Caco-2 (cell line): Measurements from ENCODE around the gene GTPBP1. TPM values are rescaled to one million over a fixed set of nuclear protein-coding genes. Genes with fewer than 3 reads are reported as not detected.

Experiments used
- BruUV-seq: library from RNA; stranded (reverse); fragments of 400-500 nt; replicated peaks from 2 replicates; lab custom pipeline; 2021; lab: Mats Ljungman, UMichigan
- CTCF ChIA-PET: fragments of 300-600 bp; sonication (Branson Sonifier 250); formaldehyde crosslinking; loops from one replicate; lab custom pipeline; 2022; ENCODE audit warnings: antibody characterized with exemption; lab: Charles Lee
- POLR2A ChIA-PET: fragments of 300-600 bp; sonication (Branson Sonifier 250); formaldehyde crosslinking; loops from one replicate; lab custom pipeline; 2022; ENCODE audit warnings: antibody characterized with exemption; lab: Charles Lee
- DNase-seq, 2 experiments: peaks; one replicate each; pipeline versions ENCODE4 v3.0.0 to v3.0.0-alpha.2; 2020 to 2022
- H3K27me3 ChIP-seq: replicated peaks from 2 replicates; pipeline ENCODE4 v1.6.0; 2011; ENCODE audit warnings: low read length; ENCODE audit not compliant: control insufficient read depth, insufficient read depth
- H3K36me3 ChIP-seq: 2 replicates; pipeline ENCODE4 v1.5.1; 2011; ENCODE audit warnings: low read length; ENCODE audit not compliant: control insufficient read depth, insufficient read depth
- H3K4me1 ChIP-seq: fragments of 250-450 bp; sonication (Bioruptor Pico); 2 replicates; pipeline ENCODE4 v1.5.1; 2020; ENCODE audit warnings: mild to moderate bottlenecking
- H3K4me3 ChIP-seq: 2 replicates; pipeline ENCODE4 v1.5.1; 2011; ENCODE audit warnings: low read depth, mild to moderate bottlenecking, control low read depth, low read length
- H3K9me3 ChIP-seq: fragments of 250-450 bp; sonication (Bioruptor Pico); 2 replicates; pipeline ENCODE4 v1.5.1; 2020; ENCODE audit warnings: mild to moderate bottlenecking, moderate library complexity
- H3K27ac Mint-ChIP-seq: one replicate; pipeline ENCODE4 v1.8.0; 2022; ENCODE audit warnings: mixed read lengths; ENCODE audit not compliant: unreplicated experiment
- H3K27me3 Mint-ChIP-seq: one replicate; pipeline ENCODE4 v1.8.0; 2022; ENCODE audit warnings: mixed read lengths; ENCODE audit not compliant: insufficient read depth, unreplicated experiment
- H3K36me3 Mint-ChIP-seq: one replicate; pipeline ENCODE4 v1.8.0; 2022; ENCODE audit warnings: mild to moderate bottlenecking, mixed read lengths; ENCODE audit not compliant: insufficient read depth, unreplicated experiment
- H3K4me1 Mint-ChIP-seq: one replicate; pipeline ENCODE4 v1.8.0; 2022; ENCODE audit warnings: low read depth, mixed read lengths; ENCODE audit not compliant: unreplicated experiment
- H3K4me3 Mint-ChIP-seq: one replicate; pipeline ENCODE4 v1.8.0; 2022; ENCODE audit warnings: mild to moderate bottlenecking, moderate library complexity, mixed read lengths; ENCODE audit not compliant: unreplicated experiment
- H3K9me3 Mint-ChIP-seq: one replicate; pipeline ENCODE4 v1.8.0; 2022; ENCODE audit warnings: mixed read lengths; ENCODE audit not compliant: unreplicated experiment
- intact Hi-C: fragments of 100-400 bp; cut with micrococcal nuclease; formaldehyde crosslinking; loops from one replicate; pipeline ENCODE4 v1.10.0; 2022; ENCODE audit not compliant: unreplicated experiment
- total RNA-seq: library from RNA; stranded (reverse); gene quantifications from 2 replicates; pipeline ENCODE4 v1.2.3, GENCODE V29; 2022
- TF ChIP-seq, protein P1 (sequence below), 2 experiments: fragments of 200-600 bp in 1 of 2; IDR thresholded peaks; 1 replicate in 1 of 2; 2 replicates in 1 of 2; pipeline versions ENCODE4 v1.5.1 to v1.8.0; 2011 to 2022; ENCODE audit warnings: antibody characterized with exemption in 1 of 2, control low read depth in 1 of 2, inconsistent platforms in 1 of 2, low read depth in 1 of 2, low read length in 1 of 2, mild to moderate bottlenecking in 1 of 2, moderate library complexity in 1 of 2; ENCODE audit not compliant: insufficient read depth in 1 of 2, severe bottlenecking in 1 of 2, unreplicated experiment in 1 of 2

GTPBP1 gene
- total RNA-seq, 1 experiment from 2014 or later: 47.2 TPM

DNA sequence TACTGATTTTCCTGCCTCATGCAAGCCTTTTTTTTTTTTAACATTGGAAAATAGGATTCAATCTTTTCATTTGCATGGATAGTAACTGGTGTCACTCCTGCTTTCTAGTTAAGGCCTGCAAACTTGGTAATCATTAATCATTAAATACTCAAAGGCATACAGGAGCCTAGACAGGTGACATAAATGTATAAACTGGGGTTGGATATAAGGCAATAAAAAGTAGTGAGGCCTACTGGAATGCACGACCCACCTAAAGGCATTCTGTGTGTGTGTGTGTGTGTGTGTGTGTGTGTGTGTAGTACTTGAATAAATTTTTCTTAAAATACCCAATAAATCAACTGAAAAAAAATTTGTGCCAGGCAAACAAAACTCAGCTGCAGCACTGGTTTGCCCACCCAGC, 16.1 kb upstream of the GTPBP1 start:
- TF ChIP-seq, protein P1, sequence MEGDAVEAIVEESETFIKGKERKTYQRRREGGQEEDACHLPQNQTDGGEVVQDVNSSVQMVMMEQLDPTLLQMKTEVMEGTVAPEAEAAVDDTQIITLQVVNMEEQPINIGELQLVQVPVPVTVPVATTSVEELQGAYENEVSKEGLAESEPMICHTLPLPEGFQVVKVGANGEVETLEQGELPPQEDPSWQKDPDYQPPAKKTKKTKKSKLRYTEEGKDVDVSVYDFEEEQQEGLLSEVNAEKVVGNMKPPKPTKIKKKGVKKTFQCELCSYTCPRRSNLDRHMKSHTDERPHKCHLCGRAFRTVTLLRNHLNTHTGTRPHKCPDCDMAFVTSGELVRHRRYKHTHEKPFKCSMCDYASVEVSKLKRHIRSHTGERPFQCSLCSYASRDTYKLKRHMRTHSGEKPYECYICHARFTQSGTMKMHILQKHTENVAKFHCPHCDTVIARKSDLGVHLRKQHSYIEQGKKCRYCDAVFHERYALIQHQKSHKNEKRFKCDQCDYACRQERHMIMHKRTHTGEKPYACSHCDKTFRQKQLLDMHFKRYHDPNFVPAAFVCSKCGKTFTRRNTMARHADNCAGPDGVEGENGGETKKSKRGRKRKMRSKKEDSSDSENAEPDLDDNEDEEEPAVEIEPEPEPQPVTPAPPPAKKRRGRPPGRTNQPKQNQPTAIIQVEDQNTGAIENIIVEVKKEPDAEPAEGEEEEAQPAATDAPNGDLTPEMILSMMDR (IDR thresholded peaks at IDR 0.05; ENCODE audit: insufficient read depth in 1 of 2, low read depth in 1 of 2, low read length in 1 of 2, severe bottlenecking in 1 of 2, unreplicated experiment in 1 of 2): no peak
- H3K4me1 ChIP-seq: peaks cover 18% of the 10 kb centered on the region
- H3K4me1 Mint-ChIP-seq: peaks cover 16% of the 10 kb centered on the region
- no peak overlapping the region for H3K4me3 ChIP-seq
- ChIA-PET POLR2A (no interaction called here), CTCF (no interaction called here)
- intact Hi-C loops: no loop called here
- no peak for DNase-seq
- no peaks in the 10 kb centered on the region for H3K9me3 ChIP-seq
- no peaks in the 10 kb centered on the region for H3K9me3 Mint-ChIP-seq
- H3K36me3 Mint-ChIP-seq: peaks cover 93% of the 10 kb centered on the region
- no peaks in the 10 kb centered on the region for H3K27me3 Mint-ChIP-seq
- H3K27me3 ChIP-seq: no peaks in the 10 kb centered on the region
- peaks cover 8% of the 10 kb centered on the region; the same call in 1 of the 2 replicates for H3K36me3 ChIP-seq
- no TSS peak for BruUV-seq
- H3K4me3 Mint-ChIP-seq: no peak overlapping the region
- H3K27ac Mint-ChIP-seq: no peak overlapping the region

DNA sequence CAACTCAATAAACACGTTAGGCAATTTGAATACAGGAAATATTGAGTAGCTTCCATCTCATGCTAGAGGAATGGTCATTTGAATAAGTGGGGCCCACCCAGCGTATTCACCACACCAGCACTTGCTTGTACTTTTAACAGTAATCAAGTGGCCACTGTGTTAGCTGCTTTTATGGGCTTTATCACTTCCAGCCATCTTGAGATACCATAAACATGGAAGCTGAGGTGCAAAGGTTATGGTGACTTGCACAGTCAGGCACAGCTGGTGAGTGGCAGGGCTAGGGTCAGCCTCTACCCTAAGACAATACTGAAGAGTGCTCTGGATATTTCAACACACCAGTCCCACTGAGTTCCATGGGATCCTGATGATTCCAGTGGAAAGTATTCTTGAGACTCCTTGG, 11.7 kb upstream of the GTPBP1 start:
- peak overlapping the region; percentile 95 for H3K27ac Mint-ChIP-seq
- peaks cover 81% of the 10 kb centered on the region for H3K36me3 Mint-ChIP-seq
- CTCF ChIA-PET: interaction anchor here (1.9 kb wide), 1 partner anchor 12 kb away, joined by 12 read pairs; the partner anchor contains the start of gene TOMM22
- H3K4me3 Mint-ChIP-seq: peak overlapping the region; percentile 52
- Histone ChIP-seq H3K9me3 (no peaks in the 10 kb centered on the region), H3K27me3 (no peaks in the 10 kb centered on the region), H3K36me3 (peaks cover 6% of the 10 kb centered on the region; the same call in 1 of the 2 replicates), H3K4me3 (no peak overlapping the region), H3K4me1 (peaks cover 59% of the 10 kb centered on the region)
- no peaks in the 10 kb centered on the region for H3K27me3 Mint-ChIP-seq
- intact Hi-C loops: loop anchor here (1.0 kb wide), 2 partner anchors 11 to 13 kb away; partner anchors contain the start of genes GTPBP1 and TOMM22
- H3K9me3 Mint-ChIP-seq: no peaks in the 10 kb centered on the region
- DNase-seq: peak; percentile 81 to 94
- no TSS peak for BruUV-seq
- TF ChIP-seq, protein P1 (IDR thresholded peaks at IDR 0.05; ENCODE audit: insufficient read depth in 1 of 2, low read depth in 1 of 2, low read length in 1 of 2, severe bottlenecking in 1 of 2, unreplicated experiment in 1 of 2): no peak
- H3K4me1 Mint-ChIP-seq: peaks cover 37% of the 10 kb centered on the region
- POLR2A ChIA-PET: interaction anchor here (0.6 to 2.8 kb wide), 5 partner anchors 10 to 17 kb away, joined by 4 to 24 read pairs (median 4); partner anchors contain the start of genes GTPBP1 and TOMM22

DNA sequence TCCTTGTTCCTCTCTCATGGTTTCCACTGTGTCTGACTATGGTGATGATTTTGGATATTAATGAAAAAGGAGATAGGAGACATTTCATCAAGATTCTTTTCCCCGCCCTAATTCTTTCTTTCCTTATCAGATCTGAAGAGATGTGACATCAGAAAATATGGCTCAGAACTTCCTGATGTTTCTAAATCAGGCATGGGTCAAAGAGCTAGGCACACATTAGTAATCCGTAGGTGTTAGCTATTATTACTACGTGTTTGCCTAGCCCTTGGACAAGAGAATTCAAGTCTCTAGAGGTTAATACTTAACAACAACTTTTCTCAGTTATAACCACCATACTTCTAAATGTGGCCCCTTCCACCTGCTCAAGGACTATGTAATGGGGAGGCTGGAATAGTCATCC, 10.8 kb upstream of the GTPBP1 start:
- intact Hi-C loops: loop anchor here (1.0 kb wide), 2 partner anchors 10 to 14 kb away; partner anchors contain the start of genes GTPBP1 and TOMM22
- DNase-seq: peak in 1 of 2 experiments; percentile 61
- no peaks in the 10 kb centered on the region for H3K9me3 Mint-ChIP-seq
- BruUV-seq: no TSS peak
- H3K27me3 Mint-ChIP-seq: no peaks in the 10 kb centered on the region
- peak overlapping the region; percentile 95 for H3K27ac Mint-ChIP-seq
- no peaks in the 10 kb centered on the region for H3K9me3 ChIP-seq
- TF ChIP-seq, protein P1 (IDR thresholded peaks at IDR 0.05; ENCODE audit: insufficient read depth in 1 of 2, low read depth in 1 of 2, low read length in 1 of 2, severe bottlenecking in 1 of 2, unreplicated experiment in 1 of 2): no peak
- no peaks in the 10 kb centered on the region for H3K27me3 ChIP-seq
- H3K36me3 ChIP-seq: peaks cover 6% of the 10 kb centered on the region; the same call in 1 of the 2 replicates
- H3K36me3 Mint-ChIP-seq: peaks cover 81% of the 10 kb centered on the region
- H3K4me1 ChIP-seq: peaks cover 59% of the 10 kb centered on the region
- ChIA-PET POLR2A (interaction anchor here (0.6 to 2.8 kb wide), 4 partner anchors 11 to 275 kb away, joined by 3 to 24 read pairs (median 12); partner anchors contain the start of genes GTPBP1 and TOMM22), CTCF (interaction anchor here (1.9 kb wide), 1 partner anchor 13 kb away, joined by 12 read pairs; the partner anchor contains the start of gene TOMM22)
- H3K4me1 Mint-ChIP-seq: peaks cover 37% of the 10 kb centered on the region
- H3K4me3 Mint-ChIP-seq: peak overlapping the region; percentile 60
- H3K4me3 ChIP-seq: no peak overlapping the region
